OCI-LY1 (cell line): ENCODE results near the gene SRSF2.
A peak's percentile ranks its signal among the peaks of the same experiment; 100 is the strongest.
"Not testable (repeated sequence)": the region's sequence is repeated elsewhere in the genome, so short reads cannot be mapped to it uniquely, and the experiment has no call there.

Experiments used
- H2AFZ ChIP-seq: fragments of 200-600 bp; sonication (generic), shearing (Covaris generic); 2 replicates; pipeline ENCODE4 v1.6.0; 2014; ENCODE audit warnings: antibody characterized with exemption, mild to moderate bottlenecking, low read length
- H3F3A ChIP-seq: fragments of 200-600 bp; sonication (generic), shearing (Covaris generic); 2 replicates; pipeline ENCODE4 v1.6.0; 2014; ENCODE audit warnings: mild to moderate bottlenecking, antibody characterized with exemption, low read length, moderate library complexity; ENCODE audit not compliant: insufficient read depth
- H3K27ac ChIP-seq: fragments of 200-600 bp; sonication (generic); 2 replicates; pipeline ENCODE4 v1.5.1; 2014; ENCODE audit warnings: low read length, mixed run types, mild to moderate bottlenecking, low read depth; ENCODE audit not compliant: poor library complexity, severe bottlenecking
- H3K27me3 ChIP-seq: fragments of 200-600 bp; sonication (generic); 2 replicates; pipeline ENCODE4 v1.6.0; 2014; ENCODE audit warnings: antibody characterized with exemption, mild to moderate bottlenecking, low read length, moderate library complexity; ENCODE audit not compliant: insufficient read depth
- H3K36me3 ChIP-seq: fragments of 200-600 bp; sonication (generic); 2 replicates; pipeline ENCODE4 v1.6.1; 2014; ENCODE audit warnings: mild to moderate bottlenecking, antibody characterized with exemption, low read length, moderate library complexity, mixed read lengths; ENCODE audit not compliant: insufficient read depth
- H3K4me1 ChIP-seq: fragments of 200-600 bp; sonication (generic); 2 replicates; pipeline ENCODE4 v1.5.1; 2014; ENCODE audit warnings: mild to moderate bottlenecking, low read length, moderate library complexity; ENCODE audit not compliant: insufficient read depth, severe bottlenecking
- H3K4me2 ChIP-seq: fragments of 200-600 bp; sonication (generic), shearing (Covaris generic); 2 replicates; pipeline ENCODE4 v1.6.1; 2014; ENCODE audit warnings: low read length
- H3K4me3 ChIP-seq: fragments of 200-600 bp; sonication (generic); 2 replicates; pipeline ENCODE4 v1.5.1; 2014; ENCODE audit warnings: low read length, low read depth, mild to moderate bottlenecking, mixed read lengths; ENCODE audit not compliant: poor library complexity, severe bottlenecking
- H3K79me2 ChIP-seq: fragments of 200-600 bp; shearing (Covaris generic); 2 replicates; pipeline ENCODE4 v1.6.1; 2016; ENCODE audit warnings: mixed run types, low read length, mixed read lengths; ENCODE audit not compliant: insufficient read depth
- H3K9ac ChIP-seq: fragments of 200-600 bp; sonication (generic), shearing (Covaris generic); 2 replicates; pipeline ENCODE4 v1.6.1; 2014; ENCODE audit warnings: mild to moderate bottlenecking, low read length, mixed read lengths
- H3K9me2 ChIP-seq: fragments of 200-600 bp; sonication (generic), shearing (Covaris generic); 2 replicates; pipeline ENCODE4 v1.6.1; 2014; ENCODE audit warnings: low read depth, mild to moderate bottlenecking, low read length, mixed read lengths
- H3K9me3 ChIP-seq: fragments of 200-600 bp; shearing (Covaris generic); 2 replicates; pipeline ENCODE4 v1.6.1; 2014; ENCODE audit warnings: low read length, mixed read lengths
- H4K20me1 ChIP-seq: fragments of 200-600 bp; sonication (generic), shearing (Covaris generic); 2 replicates; pipeline ENCODE4 v1.6.0; 2016; ENCODE audit warnings: mild to moderate bottlenecking, low read length; ENCODE audit not compliant: insufficient read depth
- CTCF ChIP-seq: fragments of 200-600 bp; sonication (generic), shearing (Covaris generic); IDR thresholded peaks from 2 replicates; pipeline ENCODE4 v1.5.1; 2017; ENCODE audit warnings: mild to moderate bottlenecking, antibody characterized with exemption, low read length, moderate library complexity, mixed read lengths
- EZH2 ChIP-seq: fragments of 200-600 bp; sonication (generic), shearing (Covaris generic); IDR thresholded peaks from 2 replicates; pipeline ENCODE4 v1.8.0; 2017; ENCODE audit warnings: borderline replicate concordance, mixed run types, mild to moderate bottlenecking, antibody characterized with exemption, low read length, moderate library complexity, mixed read lengths

SRSF2 gene

GRCh38 chr17:76733618-76733957 lies 3.5 kb downstream of the SRSF2 start:
- H3K4me2 ChIP-seq, result peak overlapping the region; percentile 89
- peaks cover 57% of the 10 kb centered on the region for H3K4me1 ChIP-seq
- H3K9ac ChIP-seq, result peak overlapping the region; percentile 35; the same call in 1 of the 2 replicates
- H3K4me3 ChIP-seq, result peak overlapping the region; percentile 96
- H3K79me2 ChIP-seq, result peaks cover 40% of the 10 kb centered on the region
- H3K27me3 ChIP-seq, result no peaks in the 10 kb centered on the region
- no peaks in the 10 kb centered on the region for H3K9me3 ChIP-seq
- no peaks in the 10 kb centered on the region for H3K9me2 ChIP-seq
- H4K20me1 ChIP-seq, result no peaks in the 10 kb centered on the region
- peaks cover 73% of the 10 kb centered on the region for H3K36me3 ChIP-seq
- H2AFZ ChIP-seq, result no peak overlapping the region
- peaks cover 31% of the 10 kb centered on the region for H3F3A ChIP-seq
- peak overlapping the region; percentile 96 for H3K27ac ChIP-seq
- TF ChIP-seq CTCF, result no peak
- TF ChIP-seq EZH2, result no peak

- peaks cover 73% of the 10 kb centered on the region for H3K36me3 ChIP-seq
- no peaks in the 10 kb centered on the region for H4K20me1 ChIP-seq
- peaks cover 58% of the 10 kb centered on the region for H3K4me1 ChIP-seq
- H3K79me2 ChIP-seq, result peaks cover 37% of the 10 kb centered on the region
- peak overlapping the region; percentile 96 for H3K27ac ChIP-seq
- no peaks in the 10 kb centered on the region for H3K9me3 ChIP-seq
- no peaks in the 10 kb centered on the region for H3K9me2 ChIP-seq
- H3K27me3 ChIP-seq, result no peaks in the 10 kb centered on the region
- H3F3A ChIP-seq, result peaks cover 31% of the 10 kb centered on the region
- TF ChIP-seq EZH2 (no peak), CTCF (no peak)
- peak overlapping the region; percentile 35; the same call in 1 of the 2 replicates for H3K9ac ChIP-seq
- no peak overlapping the region for H2AFZ ChIP-seq
- H3K4me3 ChIP-seq, result peak overlapping the region; percentile 96
- H3K4me2 ChIP-seq, result peak overlapping the region; percentile 89
Measured at GRCh38 chr17:76732734-76733617, 4.2 kb downstream of the SRSF2 start.

- Histone ChIP-seq H3K36me3 (peaks cover 73% of the 10 kb centered on the region), H3K27ac (peak overlapping the region; percentile 66), H3K79me2 (peaks cover 44% of the 10 kb centered on the region), H3K4me2 (peak overlapping the region; percentile 89), H3F3A (peaks cover 31% of the 10 kb centered on the region), H3K4me1 (peaks cover 64% of the 10 kb centered on the region)
- not testable (repeated sequence) for H3K27me3 ChIP-seq, H3K4me3 ChIP-seq, H3K9me2 ChIP-seq, H4K20me1 ChIP-seq, H2AFZ ChIP-seq, H3K9me3 ChIP-seq, H3K9ac ChIP-seq
Measured at GRCh38 chr17:76731800-76732733, 5.1 kb downstream of the SRSF2 start.
